Hindlimb muscle (tissue), 1 donor: ENCODE data around the gene ARFGEF2. TPM values are rescaled to one million over a fixed set of nuclear protein-coding genes. Genes with fewer than 3 reads are reported as not detected.
A peak's percentile ranks its signal among the peaks of the same experiment; 100 is the strongest.
"Not testable (repeated sequence)": the region's sequence is repeated elsewhere in the genome, so short reads cannot be mapped to it uniquely, and the experiment has no call there.

Source experiments
- DNase-seq: peaks from one replicate; pipeline ENCODE4 v3.0.0-alpha.2; 2013
- polyA plus RNA-seq: library from polyadenylated mRNA; unstranded; fragments of 120-200 nt; gene quantifications from one replicate; pipeline ENCODE4 v1.2.1, GENCODE V29; 2013; ENCODE audit not compliant: insufficient read length

Gene ARFGEF2
- polyA plus RNA-seq: 13.7 TPM

GRCh38 chr20:48921168-48921882 lies at the start of gene ARFGEF2:
Gene ARFGEF2 (plus strand): TSS chr20:48921711. CDS start chr20:48921890, 179 bp downstream.
- DNase-seq: peak; percentile 98

GRCh38 chr20:48875233-48875913 lies 46.1 kb upstream of the ARFGEF2 start:
- DNase-seq: no peak

- no peak for DNase-seq
These were observed 45.6 kb upstream of the ARFGEF2 start for GRCh38 chr20:48875914-48876240.

- DNase-seq: no peak
These were observed 44.2 kb upstream of the ARFGEF2 start for GRCh38 chr20:48877304-48877703.

GRCh38 chr20:48878534-48879248 lies 42.8 kb upstream of the ARFGEF2 start:
- DNase-seq: no peak

GRCh38 chr20:48879612-48880245 lies 41.8 kb upstream of the ARFGEF2 start:
- DNase-seq: no peak

- no peak for DNase-seq
These were observed 41.2 kb upstream of the ARFGEF2 start for GRCh38 chr20:48880331-48880730.

- no peak for DNase-seq
These were observed 40.4 kb upstream of the ARFGEF2 start for GRCh38 chr20:48880981-48881657.

GRCh38 chr20:48885237-48885636 lies 36.3 kb upstream of the ARFGEF2 start:
- DNase-seq: no peak

GRCh38 chr20:48886194-48886593 lies 35.3 kb upstream of the ARFGEF2 start:
- no peak for DNase-seq

- no peak for DNase-seq
These were observed 34.7 kb upstream of the ARFGEF2 start for GRCh38 chr20:48886811-48887210.

- DNase-seq: not testable (repeated sequence)
These were observed 33.0 kb upstream of the ARFGEF2 start for GRCh38 chr20:48888517-48888916.

- peak; percentile 62 for DNase-seq
These were observed 32.2 kb upstream of the ARFGEF2 start for GRCh38 chr20:48889140-48889790.

GRCh38 chr20:48891235-48892048 lies 30.1 kb upstream of the ARFGEF2 start:
- DNase-seq: no peak

- DNase-seq: no peak
These were observed 29.5 kb upstream of the ARFGEF2 start for GRCh38 chr20:48892049-48892470.

- peak; percentile 48 for DNase-seq
These were observed 28.6 kb upstream of the ARFGEF2 start for GRCh38 chr20:48892891-48893290.

- DNase-seq: no peak
These were observed 28.1 kb upstream of the ARFGEF2 start for GRCh38 chr20:48893374-48893773.

GRCh38 chr20:48897305-48898010 lies 24.1 kb upstream of the ARFGEF2 start:
- no peak for DNase-seq

- DNase-seq: no peak
These were observed 23.3 kb upstream of the ARFGEF2 start for GRCh38 chr20:48898210-48898609.

- no peak for DNase-seq
These were observed 22.5 kb upstream of the ARFGEF2 start for GRCh38 chr20:48898896-48899530.
